Measurements from ENCODE around the gene UBE3B.

- no peak for TF ChIP-seq CTCF (conservative IDR thresholded peaks at IDR 0.05 in 1 of 2, IDR thresholded peaks at IDR 0.05 in 1 of 2; ENCODE audit: low read depth in 1 of 2, low read length in 2 of 2)
- no peak for TF ChIP-seq EZH2 (IDR thresholded peaks at IDR 0.05; ENCODE audit: low read length, missing control alignments)
These were observed 33.2 kb upstream of the UBE3B start for GRCh38 chr12:109444259-109444658.

Data from fibroblast of lung (primary cell).